GM21447 (cell line): ENCODE measurements around the gene MFN2.
"Not testable (repeated sequence)": the region's sequence is repeated elsewhere in the genome, so short reads cannot be mapped to it uniquely, and the experiment has no call there.

ENCODE experiments used
- ATAC-seq: cut with Tn5 transposase; IDR thresholded peaks from one replicate; pipeline ENCODE4 v1.9.1; 2021; ENCODE audit not compliant: unreplicated experiment

Gene MFN2

GRCh38 chr1:12019858-12020509 lies 39.7 kb downstream of the MFN2 start:
- ATAC-seq, result no peak

DNA sequence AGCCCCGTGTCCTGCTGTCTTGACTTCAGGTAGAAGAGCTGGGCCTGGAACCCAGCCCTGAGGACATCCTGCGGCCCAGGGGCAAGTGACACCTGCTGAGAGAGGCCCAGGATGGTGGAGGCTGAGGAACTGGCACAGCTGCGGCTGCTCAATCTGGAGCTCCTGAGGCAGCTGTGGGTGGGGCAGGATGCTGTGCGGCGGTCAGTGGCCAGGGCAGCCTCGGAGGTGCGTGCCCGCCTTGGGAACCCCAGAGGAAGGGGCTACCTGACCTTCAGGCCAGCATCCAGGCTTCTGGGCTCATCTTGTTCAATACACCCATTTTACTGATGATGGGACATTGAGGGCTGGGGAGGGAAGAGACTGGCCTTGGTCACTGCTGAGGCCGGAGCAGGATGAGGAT lies 41.4 kb downstream of the MFN2 start:
- ATAC-seq, result no peak

GRCh38 chr1:12022036-12022435 lies 41.8 kb downstream of the MFN2 start:
- ATAC-seq, result no peak

DNA sequence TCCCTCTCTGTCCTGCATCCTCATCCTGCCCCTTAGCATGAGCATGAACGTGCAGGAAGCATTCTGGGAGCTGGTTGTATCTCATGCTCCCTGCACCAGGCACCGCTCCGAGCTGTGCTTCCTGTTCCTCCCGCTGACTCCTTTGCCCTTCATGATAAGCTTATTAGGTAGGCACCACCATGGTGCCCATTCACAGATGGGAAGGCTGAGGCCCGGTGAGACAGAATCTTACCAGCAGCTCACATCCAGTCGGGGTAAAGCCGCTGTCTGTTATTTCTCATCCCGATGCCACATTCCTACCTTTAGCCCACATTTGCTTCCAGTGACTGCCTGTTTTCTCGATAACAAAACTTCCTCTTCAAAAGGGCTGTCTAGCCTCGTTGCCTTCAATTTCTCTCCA lies 46.3 kb downstream of the MFN2 start:
- ATAC-seq, result no peak

GRCh38 chr1:12028248-12028647 lies 48.0 kb downstream of the MFN2 start:
- ATAC-seq, result no peak

DNA sequence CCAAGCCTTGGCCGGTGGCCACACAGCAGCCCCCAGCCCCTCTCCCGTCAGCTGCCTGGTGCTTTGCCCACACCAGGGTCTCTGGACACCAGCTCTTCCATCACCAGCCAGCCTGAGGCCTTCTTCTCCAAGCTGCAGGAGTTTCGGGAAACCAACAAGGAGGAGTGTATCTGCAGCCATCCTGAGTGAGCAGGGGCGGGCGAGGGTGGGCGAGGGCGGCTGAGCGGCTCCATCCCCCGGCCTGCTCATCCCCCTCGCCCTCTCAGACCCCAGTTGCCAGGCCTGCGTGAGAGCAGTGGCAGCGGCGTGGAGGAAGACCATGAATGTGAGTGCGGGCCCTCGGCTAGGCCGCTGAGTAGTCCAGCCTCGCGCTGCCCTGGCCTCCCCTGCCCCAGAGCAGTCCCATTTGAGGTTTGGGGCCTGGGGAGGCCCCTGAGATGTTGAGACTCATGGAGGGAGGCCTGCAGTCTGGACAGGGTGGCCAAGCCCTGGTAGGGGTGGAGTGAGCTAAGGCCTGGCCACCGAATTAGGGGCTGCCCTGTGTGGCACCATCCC lies 48.8 kb downstream of the MFN2 start:
- ATAC-seq, result no peak

- no peak for ATAC-seq
Observed at GRCh38 chr1:12029720-12030339, 49.6 kb downstream of the MFN2 start.

DNA sequence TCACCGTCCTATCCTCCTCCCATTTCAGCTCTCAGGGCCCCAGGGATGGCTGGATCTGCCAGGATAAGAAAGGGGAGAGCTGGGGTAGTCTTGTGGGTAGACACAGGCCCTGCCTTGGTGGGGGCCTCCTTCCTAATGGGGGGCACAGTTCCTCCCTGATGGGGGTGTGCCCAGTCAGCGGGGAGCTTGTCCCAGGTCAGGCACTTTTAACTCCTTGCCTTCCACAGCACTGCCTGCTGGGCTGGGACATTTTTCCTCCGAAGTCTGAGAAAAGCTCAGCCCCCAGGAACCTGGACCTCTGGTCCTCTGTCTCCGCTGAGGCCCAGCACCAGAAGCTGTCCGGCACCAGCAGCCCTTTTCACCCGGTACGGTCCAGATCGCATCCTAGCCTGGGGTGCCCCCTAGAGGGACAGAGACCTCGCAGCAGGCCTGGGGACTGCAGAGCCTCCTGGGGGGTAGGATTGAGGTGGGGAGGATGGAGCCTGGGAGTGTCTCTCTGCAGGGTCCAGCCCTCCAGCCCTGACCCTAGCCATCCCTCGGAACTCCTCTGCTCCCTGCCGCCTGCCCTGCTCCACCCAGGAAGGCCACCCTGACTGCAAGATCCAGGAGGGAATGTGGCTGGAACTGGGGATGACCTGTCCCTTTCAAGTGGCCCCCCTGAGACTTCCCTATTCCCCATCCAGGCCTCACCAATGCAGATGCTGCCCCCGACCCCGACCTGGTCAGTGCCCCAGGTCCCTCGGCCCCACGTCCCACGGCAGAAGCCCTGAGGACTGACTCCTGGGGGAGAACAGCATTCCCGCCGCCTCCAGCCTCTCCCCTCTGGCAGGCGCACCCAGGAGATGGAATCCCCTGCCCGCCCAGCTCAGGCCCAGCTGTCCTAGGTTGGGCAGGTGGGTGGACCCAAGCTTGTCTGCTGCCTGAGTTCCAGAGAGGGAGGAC lies 51.1 kb downstream of the MFN2 start:
- ATAC-seq, result no peak

DNA sequence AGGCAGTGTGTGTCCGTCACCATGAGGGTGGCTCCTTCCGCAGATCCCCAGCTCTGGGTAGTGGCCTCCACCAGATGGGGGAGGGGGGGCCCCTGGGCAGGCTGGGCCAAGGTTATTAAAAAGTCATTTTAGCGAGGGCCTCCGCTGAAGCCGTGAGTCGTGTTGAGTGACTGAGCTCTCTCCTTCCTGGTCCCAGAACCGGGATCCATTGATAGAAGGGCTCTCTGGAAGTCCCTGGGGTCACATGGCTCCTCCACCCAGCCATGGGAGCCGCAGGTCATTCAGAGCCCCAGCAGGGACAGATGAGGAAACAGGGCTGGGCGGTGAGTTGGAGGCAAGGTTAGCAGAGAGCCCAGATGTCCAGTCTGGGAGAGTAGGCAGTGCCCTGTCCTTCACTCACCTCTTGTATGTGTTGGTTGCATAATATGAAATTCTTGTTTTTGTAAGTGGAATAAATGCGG lies 51.9 kb downstream of the MFN2 start:
- no peak for ATAC-seq

DNA sequence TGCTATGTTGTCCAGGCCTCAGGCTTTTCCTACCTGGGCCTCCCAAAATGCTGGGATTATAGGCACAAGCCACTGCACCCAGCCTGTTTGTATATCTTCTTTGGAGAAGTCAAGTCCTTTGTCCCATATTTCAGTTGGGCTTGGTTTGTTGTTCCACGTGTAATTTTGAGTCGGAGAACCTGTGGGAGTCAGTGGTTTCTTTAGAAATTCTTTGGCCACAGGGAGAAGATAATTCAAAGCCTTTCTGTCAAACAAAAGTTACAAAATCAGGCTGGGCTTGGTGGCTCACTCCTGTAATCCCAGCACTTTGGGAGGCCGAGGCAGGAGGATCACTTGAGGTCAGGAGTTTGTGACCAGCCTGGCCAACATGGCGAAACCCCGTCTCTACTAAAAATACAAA lies 53.2 kb downstream of the MFN2 start:
- ATAC-seq, result not testable (repeated sequence)

DNA sequence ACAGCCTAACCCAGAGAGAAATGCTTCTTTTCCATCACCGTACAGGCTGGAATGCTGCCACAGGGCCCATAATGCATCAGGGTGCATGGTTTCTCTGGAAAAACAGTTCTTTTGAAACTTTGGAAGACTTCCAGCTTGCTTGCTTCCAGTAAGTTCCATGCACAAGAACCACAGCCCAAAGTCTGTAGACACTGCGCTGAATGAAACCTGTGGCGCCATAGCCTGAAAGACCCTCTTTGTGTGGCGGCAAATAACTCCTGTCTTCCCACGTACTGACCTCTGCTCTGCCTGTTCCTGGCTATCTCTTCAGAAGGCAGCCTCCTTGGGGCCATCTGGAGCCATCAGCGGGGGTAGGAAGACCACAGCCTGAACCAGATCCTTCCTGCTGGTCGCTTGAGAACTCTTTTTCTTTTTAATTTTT lies 54.1 kb downstream of the MFN2 start:
- no peak for ATAC-seq

DNA sequence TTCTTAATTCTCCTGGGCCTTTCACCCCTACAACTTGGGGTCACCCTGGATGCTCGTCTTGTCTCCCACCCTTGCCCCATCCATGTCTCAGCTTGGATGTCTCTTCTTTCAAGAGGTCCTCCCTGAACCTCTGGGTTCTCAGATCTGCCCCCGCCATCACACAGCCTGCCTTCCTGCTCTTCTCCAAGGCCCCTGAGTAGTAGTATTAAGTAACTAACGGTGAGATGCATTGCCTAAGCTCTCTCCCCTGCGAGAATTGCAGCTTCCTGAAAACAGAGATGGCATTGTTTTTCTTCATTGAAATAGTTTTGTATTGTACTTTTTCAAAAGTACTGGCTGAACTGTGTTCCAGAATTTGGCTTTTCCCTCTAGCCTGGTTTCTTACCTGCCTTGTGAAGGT lies 55.1 kb downstream of the MFN2 start:
- no peak for ATAC-seq

- no peak for ATAC-seq
Observed at GRCh38 chr1:12037486-12038355, 57.5 kb downstream of the MFN2 start.

GRCh38 chr1:12038356-12039163 lies 58.3 kb downstream of the MFN2 start:
- no peak for ATAC-seq

- ATAC-seq, result no peak
Observed at GRCh38 chr1:12039164-12039525, 58.9 kb downstream of the MFN2 start.

DNA sequence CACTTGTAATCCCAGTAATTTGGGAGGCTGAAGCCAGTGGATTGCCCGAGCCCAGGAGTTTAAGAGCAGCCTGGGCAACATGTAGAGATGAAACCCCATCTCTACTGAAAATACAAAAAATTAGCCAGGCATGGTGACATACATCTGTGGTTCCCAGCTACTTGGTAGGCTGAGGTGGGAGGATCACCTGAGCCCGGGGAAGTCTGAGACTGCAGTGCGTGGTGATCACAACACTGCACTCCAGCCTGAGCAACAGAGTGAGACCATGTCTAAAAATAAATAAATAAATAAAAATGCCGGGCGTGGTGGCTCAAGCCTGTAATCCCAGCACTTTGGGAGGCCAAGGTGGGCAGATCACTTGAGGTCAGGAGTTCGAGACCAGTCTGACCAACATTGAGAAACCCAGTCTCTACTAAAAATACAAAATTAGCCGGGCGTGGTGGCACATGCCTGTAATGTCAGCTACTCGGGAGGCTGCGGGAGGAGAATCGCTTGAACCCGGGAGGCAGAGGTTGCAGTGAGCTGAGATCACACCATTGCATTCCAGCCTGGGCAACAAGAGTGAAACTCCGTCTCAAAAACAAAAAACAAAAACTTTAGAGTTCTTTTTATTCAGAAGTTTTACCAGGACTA lies 59.7 kb downstream of the MFN2 start:
- peak; percentile 43 for ATAC-seq

- ATAC-seq, result peak; percentile 70
Observed at GRCh38 chr1:12040457-12041051, 60.3 kb downstream of the MFN2 start.

GRCh38 chr1:12044187-12044877 lies 64.1 kb downstream of the MFN2 start:
- not testable (repeated sequence) for ATAC-seq
